ENCODE measurements around the gene LRRC1. TPM values are rescaled to one million over a fixed set of nuclear protein-coding genes. Genes with fewer than 3 reads are reported as not detected.
A peak's percentile ranks its signal among the peaks of the same experiment; 100 is the strongest.

Gene LRRC1
- total and polyA plus RNA-seq, 2 of the 13 experiments (the other 11 are each of a cell fraction or from before 2014, with no cell fraction given): 15.6 to 27.7 TPM

DNA sequence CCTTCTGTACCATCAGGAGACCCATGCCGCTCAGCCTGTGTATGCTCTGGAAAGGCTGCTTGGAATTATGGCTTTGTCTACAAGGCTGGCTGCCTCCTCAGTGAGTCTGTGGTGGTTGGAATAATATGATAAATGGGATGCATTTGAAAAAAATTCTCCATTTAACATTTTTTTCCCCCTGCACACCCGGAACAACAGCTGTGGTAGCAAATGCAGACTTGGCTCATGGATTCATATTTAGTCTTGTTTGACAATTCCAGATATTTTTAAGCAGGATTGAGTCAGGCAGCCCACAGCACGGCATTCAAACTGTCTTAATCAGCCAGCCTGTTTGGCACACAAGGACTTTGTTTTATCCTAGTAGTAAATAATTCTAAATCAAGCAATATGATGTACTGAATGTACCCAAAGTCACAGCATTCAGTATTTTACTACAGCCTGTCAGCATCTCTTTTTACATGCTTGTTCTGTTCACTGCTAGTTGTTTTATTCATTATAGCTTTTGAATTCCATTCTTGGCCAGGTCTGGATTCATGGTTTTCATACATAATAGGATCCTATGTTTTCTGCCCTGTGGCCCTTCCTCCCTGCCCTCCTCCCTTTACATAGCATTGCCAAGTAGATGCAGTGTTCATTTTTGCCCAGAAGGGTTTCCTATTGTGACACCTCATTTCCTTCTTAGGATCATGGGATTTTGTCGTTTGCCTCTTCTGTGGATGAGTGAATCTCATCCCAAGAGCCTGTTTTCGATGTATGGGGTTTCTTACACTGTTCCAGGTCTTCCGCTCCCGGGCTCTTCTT is 68.1 kb downstream of the LRRC1 start:
- Histone ChIP-seq H3K36me3 (replicated peaks in 1 of 2; ENCODE audit: control insufficient read depth in 1 of 2, insufficient read depth in 2 of 2, low read length in 2 of 2) (peaks cover 1 to 3% of the 10 kb centered on the region in 2 experiments; a peak in 1 of 5 replicates), H4K20me1 (ENCODE audit: insufficient read depth, low read length) (no peaks in the 10 kb centered on the region; the same call in 1 of the 2 replicates), H3K9ac (ENCODE audit: insufficient read depth, low read depth, low read length) (no peak overlapping the region), H3K4me1 (ENCODE audit: insufficient read depth, low read length) (no peaks in the 10 kb centered on the region; the same call in 1 of the 2 replicates), H3K4me3 (replicated peaks in 1 of 3; ENCODE audit: insufficient read depth in 1 of 3, low read depth in 2 of 3, low read length in 3 of 3) (no peak overlapping the region), H3K4me2 (ENCODE audit: low read depth, low read length) (no peak overlapping the region), H3K27me3 (ENCODE audit: control insufficient read depth in 1 of 2, insufficient read depth in 2 of 2, low read length in 2 of 2) (no peaks in the 10 kb centered on the region), H3K27ac (ENCODE audit: extremely low read length, insufficient read depth, low read length) (no peak overlapping the region), H3K79me2 (ENCODE audit: insufficient read depth, low read length) (peaks cover 12% of the 10 kb centered on the region), H3K9me3 (ENCODE audit: low read length) (no peaks in the 10 kb centered on the region), H2AFZ (ENCODE audit: low read length) (no peak overlapping the region)
- intact Hi-C loops (cut with micrococcal nuclease; ENCODE audit: unreplicated experiment) (no loop called here), in situ Hi-C loops (cut with HindIII; ENCODE audit: extremely low pct_ligation_motif_present, low pct_unique_long_range_greater_than_20kb) (no loop called here)
- ChIA-PET POLR2A (interaction anchor here (1.1 kb wide), 1 partner anchor 68 kb away, joined by 5 read pairs; the partner anchor contains the start of gene LRRC1), CTCF (ENCODE audit: low intra/inter-chr PET ratio, low total read pairs) (no interaction called here)
- no TSS peak for BruUV-seq (replicated peaks)
- WGBS (ENCODE audit: low lambda C conversion rate): 88% methylated on average over 7 of the region's 7 CpGs
- no peak for FAIRE-seq
- TF ChIP-seq NFE2 (CRISPR knock-in tag; IDR thresholded peaks at IDR 0.05) (no peak), KMT2B (CRISPR knock-in tag; IDR thresholded peaks at IDR 0.05) (no peak), ZNF136 (CRISPR knock-in tag; IDR thresholded peaks at IDR 0.05; ENCODE audit: low read depth) (no peak), SP2 (CRISPR knock-in tag; IDR thresholded peaks at IDR 0.05) (no peak), ZNF678 (CRISPR knock-in tag; IDR thresholded peaks at IDR 0.05) (no peak), KAT8 (CRISPR knock-in tag; IDR thresholded peaks at IDR 0.05) (no peak), REXO4 (CRISPR knock-in tag; IDR thresholded peaks at IDR 0.05; ENCODE audit: borderline replicate concordance) (no peak), ZFX (CRISPR knock-in tag; IDR thresholded peaks at IDR 0.05; ENCODE audit: low read depth) (no peak), REPIN1 (CRISPR knock-in tag; IDR thresholded peaks at IDR 0.05; ENCODE audit: borderline replicate concordance, low read depth) (no peak), SMARCE1 (IDR thresholded peaks at IDR 0.05; ENCODE audit: borderline replicate concordance) (no peak), SYNCRIP (IDR thresholded peaks at IDR 0.05; ENCODE audit: insufficient read depth, low read depth, low read length) (no peak), ZNF792 (CRISPR knock-in tag; IDR thresholded peaks at IDR 0.05) (no peak), HMG20B (CRISPR knock-in tag; conservative IDR thresholded peaks at IDR 0.05) (no peak), PAX8 (CRISPR knock-in tag; IDR thresholded peaks at IDR 0.05; ENCODE audit: borderline replicate concordance) (no peak)
- TF ChIP-seq, protein P1, sequence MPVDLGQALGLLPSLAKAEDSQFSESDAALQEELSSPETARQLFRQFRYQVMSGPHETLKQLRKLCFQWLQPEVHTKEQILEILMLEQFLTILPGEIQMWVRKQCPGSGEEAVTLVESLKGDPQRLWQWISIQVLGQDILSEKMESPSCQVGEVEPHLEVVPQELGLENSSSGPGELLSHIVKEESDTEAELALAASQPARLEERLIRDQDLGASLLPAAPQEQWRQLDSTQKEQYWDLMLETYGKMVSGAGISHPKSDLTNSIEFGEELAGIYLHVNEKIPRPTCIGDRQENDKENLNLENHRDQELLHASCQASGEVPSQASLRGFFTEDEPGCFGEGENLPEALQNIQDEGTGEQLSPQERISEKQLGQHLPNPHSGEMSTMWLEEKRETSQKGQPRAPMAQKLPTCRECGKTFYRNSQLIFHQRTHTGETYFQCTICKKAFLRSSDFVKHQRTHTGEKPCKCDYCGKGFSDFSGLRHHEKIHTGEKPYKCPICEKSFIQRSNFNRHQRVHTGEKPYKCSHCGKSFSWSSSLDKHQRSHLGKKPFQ (CRISPR knock-in tag; IDR thresholded peaks at IDR 0.05; ENCODE audit: insufficient replicate concordance): no peak
- TF ChIP-seq, protein P2, sequence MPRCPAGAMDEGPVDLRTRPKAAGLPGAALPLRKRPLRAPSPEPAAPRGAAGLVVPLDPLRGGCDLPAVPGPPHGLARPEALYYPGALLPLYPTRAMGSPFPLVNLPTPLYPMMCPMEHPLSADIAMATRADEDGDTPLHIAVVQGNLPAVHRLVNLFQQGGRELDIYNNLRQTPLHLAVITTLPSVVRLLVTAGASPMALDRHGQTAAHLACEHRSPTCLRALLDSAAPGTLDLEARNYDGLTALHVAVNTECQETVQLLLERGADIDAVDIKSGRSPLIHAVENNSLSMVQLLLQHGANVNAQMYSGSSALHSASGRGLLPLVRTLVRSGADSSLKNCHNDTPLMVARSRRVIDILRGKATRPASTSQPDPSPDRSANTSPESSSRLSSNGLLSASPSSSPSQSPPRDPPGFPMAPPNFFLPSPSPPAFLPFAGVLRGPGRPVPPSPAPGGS (CRISPR knock-in tag; IDR thresholded peaks at IDR 0.05): no peak
- no peak for DNase-seq (ENCODE audit: low spot score)
- peak; percentile 59 for ATAC-seq

Data from HepG2 (cell line).